H1 (cell line): Measurements from ENCODE around the gene ZNF615. TPM values are rescaled to one million over a fixed set of nuclear protein-coding genes. Genes with fewer than 3 reads are reported as not detected.

ENCODE experiments used
- CHD7 ChIP-seq: fragments of 300-600 bp; sonication (generic); IDR thresholded peaks from 2 replicates; pipeline ENCODE4 v1.7.1; 2012; ENCODE audit warnings: low read length, moderate library complexity, mild to moderate bottlenecking, inconsistent platforms; ENCODE audit not compliant: insufficient replicate concordance
- polyA plus RNA-seq, 7 experiments: library from polyadenylated mRNA; depleted of rRNA in 3 of 7; stranded (reverse) in 5 of 7; unstranded in 2 of 7; fragments of >200 nt in 5 of 7; fragments of 200-250 nt in 2 of 7; gene quantifications; 1 replicate in 5 of 7; 2 replicates in 1 of 7; 4 replicates in 1 of 7; pipeline versions ENCODE4 v1.2.1 to v1.2.3, GENCODE V29; 2011 to 2013; ENCODE audit warnings: missing spikeins in 2 of 7, mixed read lengths in 2 of 7
- total RNA-seq: library from RNA; stranded (reverse); fragmentation: NEBNext Ultra II Directional; extraction: Animal tissue kit (Norgen Biotek cat#: 25700); gene quantifications from 2 replicates; pipeline ENCODE4 v1.2.1, GENCODE V29; 2021

ZNF615 gene
- total and polyA plus RNA-seq, 2 of the 8 experiments (the other 6 are each of a cell fraction or from before 2014, with no cell fraction given) = 2.8 to 7.5 TPM

- TF ChIP-seq CHD7 = no peak
Measured at GRCh38 chr19:51986309-51987291, 21.4 kb downstream of the ZNF615 start, which contains the start of gene ZNF350 (continued).
